ENCODE measurements around the gene C11orf52. TPM values are rescaled to one million over a fixed set of nuclear protein-coding genes. Genes with fewer than 3 reads are reported as not detected.

Gene C11orf52
- total and polyA plus RNA-seq, 2 donors (not counting 3 experiments of a cell fraction or from before 2014, with no cell fraction given), result 0.31 to 0.76 TPM

- Histone ChIP-seq H2AFZ (ENCODE audit: low read depth, low read length) (no peak overlapping the region), H3K9ac (replicated peaks; ENCODE audit: extremely low read depth, insufficient read depth, low read length) (no peak overlapping the region), H3K4me1 (ENCODE audit: control insufficient read depth, extremely low read depth, insufficient read depth, low read length) (peaks cover 24% of the 10 kb centered on the region), H3K9me1 (replicated peaks; ENCODE audit: control insufficient read depth, extremely low read depth, insufficient read depth, low read length) (no peaks in the 10 kb centered on the region), H3K79me2 (ENCODE audit: control insufficient read depth, insufficient read depth, low read length) (peaks cover 8% of the 10 kb centered on the region), H3K9me3 (replicated peaks; ENCODE audit: control insufficient read depth, insufficient read depth, low read length) (no peaks in the 10 kb centered on the region), H3K4me3 (replicated peaks in 1 of 3; ENCODE audit: insufficient read depth in 1 of 3, low read depth in 1 of 3, low read length in 3 of 3) (no peak overlapping the region), H4K20me1 (replicated peaks; ENCODE audit: control insufficient read depth, extremely low read depth, insufficient read depth, low read length) (no peaks in the 10 kb centered on the region), H3K27ac (ENCODE audit: insufficient read depth, low read depth, low read length) (no peak overlapping the region), H3K27me3 (ENCODE audit: control insufficient read depth in 2 of 2, insufficient read depth in 2 of 2, low read length in 2 of 2) (no peaks in the 10 kb centered on the region), H3K36me3 (ENCODE audit: control insufficient read depth in 2 of 2, extremely low read depth in 1 of 2, insufficient read depth in 2 of 2, low read length in 2 of 2) (no peaks in the 10 kb centered on the region), H3K4me2 (ENCODE audit: insufficient read depth, low read length) (no peak overlapping the region)
- intact Hi-C loops (cut with micrococcal nuclease) (no loop called here), dilution Hi-C loops (cut with MboI; ENCODE audit: extremely low pct_ligation_motif_present, low sequenced_read_pairs) (no loop called here)
- FAIRE-seq, result no peak
- CTCF ChIA-PET, result interaction anchor here (1.0 to 8.7 kb wide), 3 partner anchors 11 to 63 kb away, joined by 3 to 407 read pairs (median 4); no protein-coding TSS in a partner anchor
- TF ChIP-seq POLR2A (IDR thresholded peaks at IDR 0.05; ENCODE audit: low read depth, low read length), result no peak
- no peak for TF ChIP-seq POLR2AphosphoS5 (IDR thresholded peaks at IDR 0.05; ENCODE audit: insufficient read depth, low read depth, low read length)
- no peak for TF ChIP-seq JUN (IDR thresholded peaks at IDR 0.05; ENCODE audit: borderline replicate concordance, insufficient read depth, insufficient read length, low read depth)
- no peak for TF ChIP-seq FOS (IDR thresholded peaks at IDR 0.05; ENCODE audit: borderline replicate concordance, insufficient read depth, low read length)
- no peak for TF ChIP-seq MAX (IDR thresholded peaks at IDR 0.05; ENCODE audit: insufficient read depth, insufficient read length)
- TF ChIP-seq, protein P1, sequence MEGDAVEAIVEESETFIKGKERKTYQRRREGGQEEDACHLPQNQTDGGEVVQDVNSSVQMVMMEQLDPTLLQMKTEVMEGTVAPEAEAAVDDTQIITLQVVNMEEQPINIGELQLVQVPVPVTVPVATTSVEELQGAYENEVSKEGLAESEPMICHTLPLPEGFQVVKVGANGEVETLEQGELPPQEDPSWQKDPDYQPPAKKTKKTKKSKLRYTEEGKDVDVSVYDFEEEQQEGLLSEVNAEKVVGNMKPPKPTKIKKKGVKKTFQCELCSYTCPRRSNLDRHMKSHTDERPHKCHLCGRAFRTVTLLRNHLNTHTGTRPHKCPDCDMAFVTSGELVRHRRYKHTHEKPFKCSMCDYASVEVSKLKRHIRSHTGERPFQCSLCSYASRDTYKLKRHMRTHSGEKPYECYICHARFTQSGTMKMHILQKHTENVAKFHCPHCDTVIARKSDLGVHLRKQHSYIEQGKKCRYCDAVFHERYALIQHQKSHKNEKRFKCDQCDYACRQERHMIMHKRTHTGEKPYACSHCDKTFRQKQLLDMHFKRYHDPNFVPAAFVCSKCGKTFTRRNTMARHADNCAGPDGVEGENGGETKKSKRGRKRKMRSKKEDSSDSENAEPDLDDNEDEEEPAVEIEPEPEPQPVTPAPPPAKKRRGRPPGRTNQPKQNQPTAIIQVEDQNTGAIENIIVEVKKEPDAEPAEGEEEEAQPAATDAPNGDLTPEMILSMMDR (IDR thresholded peaks at IDR 0.05; ENCODE audit: extremely low read depth in 1 of 2, insufficient read depth in 1 of 2, low read depth in 1 of 2, low read length in 2 of 2), result no peak
- TF ChIP-seq EZH2 (IDR thresholded peaks at IDR 0.05; ENCODE audit: borderline replicate concordance, low read depth, low read length, severe bottlenecking), result no peak
- TF ChIP-seq MYC (IDR thresholded peaks at IDR 0.05; ENCODE audit: low read depth, low read length), result no peak
- TF ChIP-seq GATA2 (IDR thresholded peaks at IDR 0.05; ENCODE audit: insufficient read depth, insufficient read length, low read depth, low read length), result no peak
- POLR2A ChIA-PET, result no interaction called here
- BruUV-seq (replicated peaks), result no TSS peak
- no peak for DNase-seq (ENCODE audit: low read depth, low spot score)
Measured at GRCh38 chr11:111933872-111934271, 15.2 kb downstream of the C11orf52 start.
